SU-DHL-6 (cell line): Measurements from ENCODE around the gene PFDN5.

ENCODE experiments used
- H2AFZ ChIP-seq: fragments of 200-600 bp; sonication (generic); 2 replicates; pipeline ENCODE4 v1.6.1; 2014; ENCODE audit warnings: low read depth, mild to moderate bottlenecking, moderate library complexity, mixed read lengths, antibody characterized with exemption, low read length; ENCODE audit not compliant: severe bottlenecking
- H3F3A ChIP-seq: fragments of 200-600 bp; shearing (Covaris generic); 2 replicates; pipeline ENCODE4 v1.6.0; 2016; ENCODE audit warnings: antibody characterized with exemption, mild to moderate bottlenecking; ENCODE audit not compliant: insufficient read depth
- H3K27ac ChIP-seq: fragments of 200-600 bp; sonication (generic); 2 replicates; pipeline ENCODE4 v1.5.1; 2016; ENCODE audit warnings: low read depth, mild to moderate bottlenecking, low read length, moderate library complexity, mixed read lengths
- H3K27me3 ChIP-seq: fragments of 200-600 bp; sonication (generic), shearing (Covaris generic); 2 replicates; pipeline ENCODE4 v1.6.0; 2014; ENCODE audit warnings: mild to moderate bottlenecking, low read length
- H3K36me3 ChIP-seq: fragments of 200-600 bp; sonication (generic); 2 replicates; pipeline ENCODE4 v1.6.1; 2014; ENCODE audit warnings: mild to moderate bottlenecking, low read length, mixed read lengths
- H3K4me2 ChIP-seq: fragments of 300-600, 200-600 bp; shearing (Covaris generic), sonication (generic); 2 replicates; pipeline ENCODE4 v1.6.0; 2014; ENCODE audit warnings: low read length, low read depth, mild to moderate bottlenecking; ENCODE audit not compliant: poor library complexity, severe bottlenecking
- H3K4me3 ChIP-seq: fragments of 200-600 bp; sonication (generic); 2 replicates; pipeline ENCODE4 v1.5.1; 2014; ENCODE audit warnings: antibody characterized with exemption, low read length, mild to moderate bottlenecking, mixed read lengths; ENCODE audit not compliant: insufficient read depth, poor library complexity, severe bottlenecking
- H3K79me2 ChIP-seq: fragments of 200-600 bp; sonication (generic); 2 replicates; pipeline ENCODE4 v1.6.1; 2014; ENCODE audit warnings: mild to moderate bottlenecking, low read length, moderate library complexity; ENCODE audit not compliant: insufficient read depth
- H3K9ac ChIP-seq: fragments of 200-600 bp; sonication (generic); 2 replicates; pipeline ENCODE4 v1.7.0; 2014; ENCODE audit warnings: mild to moderate bottlenecking, low read length
- H3K9me2 ChIP-seq: fragments of 200-600 bp; sonication (generic); replicated peaks from 2 replicates; pipeline ENCODE4 v1.6.1; 2014; ENCODE audit warnings: low read length; ENCODE audit not compliant: insufficient read depth
- H3K9me3 ChIP-seq: fragments of 200-600 bp; sonication (generic); 2 replicates; pipeline ENCODE4 v1.6.1; 2014; ENCODE audit warnings: low read length, mixed read lengths; ENCODE audit not compliant: insufficient read depth
- H4K20me1 ChIP-seq: fragments of 200-600 bp; sonication (generic); 2 replicates; pipeline ENCODE4 v1.6.1; 2014; ENCODE audit warnings: low read depth, mild to moderate bottlenecking, antibody characterized with exemption, low read length, moderate library complexity, mixed read lengths
- CTCF ChIP-seq: fragments of 200-600 bp; sonication (generic); IDR thresholded peaks from one replicate; pipeline ENCODE4 v1.5.1; 2017; ENCODE audit warnings: antibody characterized with exemption, mild to moderate bottlenecking, low read length, moderate library complexity; ENCODE audit not compliant: insufficient read depth, poor library complexity, severe bottlenecking
- EZH2phosphoT487 ChIP-seq: fragments of 200-600 bp; sonication (generic), shearing (Covaris generic); conservative IDR thresholded peaks from 2 replicates; pipeline ENCODE4 v1.6.1; 2018; ENCODE audit warnings: mild to moderate bottlenecking, antibody characterized with exemption, low read length, moderate library complexity, mixed read lengths

The PFDN5 gene

GRCh38 chr12:53345486-53346188 lies 50.3 kb downstream of the PFDN5 start:
- no peak for TF ChIP-seq CTCF
- TF ChIP-seq EZH2phosphoT487: no peak
- no peak overlapping the region for H3K27ac ChIP-seq
- no peaks in the 10 kb centered on the region for H3K36me3 ChIP-seq
- no peaks in the 10 kb centered on the region for H3K9me3 ChIP-seq
- peak overlapping the region; percentile 96 for H2AFZ ChIP-seq
- H3K9me2 ChIP-seq: no peaks in the 10 kb centered on the region
- no peaks in the 10 kb centered on the region for H4K20me1 ChIP-seq
- no peak overlapping the region for H3K9ac ChIP-seq
- peak overlapping the region; percentile 89 for H3K4me2 ChIP-seq
- no peaks in the 10 kb centered on the region for H3K27me3 ChIP-seq
- no peaks in the 10 kb centered on the region for H3K79me2 ChIP-seq
- H3F3A ChIP-seq: 0 out of 2 replicates have a peak, but pooled peaks cover 6% of the 10 kb centered on the region
- peak overlapping the region; percentile 57 for H3K4me3 ChIP-seq

GRCh38 chr12:53346491-53346890 lies 51.1 kb downstream of the PFDN5 start:
- TF ChIP-seq EZH2phosphoT487: no peak
- Histone ChIP-seq H3K9me2 (no peaks in the 10 kb centered on the region), H3K36me3 (no peaks in the 10 kb centered on the region), H3K9me3 (no peaks in the 10 kb centered on the region), H3K27me3 (no peaks in the 10 kb centered on the region), H2AFZ (no peak overlapping the region), H3K27ac (no peak overlapping the region), H4K20me1 (no peaks in the 10 kb centered on the region), H3K4me2 (no peak overlapping the region), H3K9ac (no peak overlapping the region), H3K4me3 (no peak overlapping the region), H3F3A (0 out of 2 replicates have a peak, but pooled peaks cover 6% of the 10 kb centered on the region), H3K79me2 (no peaks in the 10 kb centered on the region)

GRCh38 chr12:53347905-53348304 lies 52.6 kb downstream of the PFDN5 start:
- H3K79me2 ChIP-seq: no peaks in the 10 kb centered on the region
- H3K4me3 ChIP-seq: no peak overlapping the region
- TF ChIP-seq CTCF (no peak), EZH2phosphoT487 (no peak)
- 0 out of 2 replicates have a peak, but pooled peaks cover 6% of the 10 kb centered on the region for H3F3A ChIP-seq
- no peaks in the 10 kb centered on the region for H3K9me2 ChIP-seq
- H3K9me3 ChIP-seq: no peaks in the 10 kb centered on the region
- H3K9ac ChIP-seq: no peak overlapping the region
- H3K36me3 ChIP-seq: no peaks in the 10 kb centered on the region
- H3K4me2 ChIP-seq: no peak overlapping the region
- no peak overlapping the region for H2AFZ ChIP-seq
- no peak overlapping the region for H3K27ac ChIP-seq
- no peaks in the 10 kb centered on the region for H3K27me3 ChIP-seq
- no peaks in the 10 kb centered on the region for H4K20me1 ChIP-seq
